Measurements from ENCODE around the gene WDCP. TPM values are rescaled to one million over a fixed set of nuclear protein-coding genes. Genes with fewer than 3 reads are reported as not detected.
"Not testable (repeated sequence)": the region's sequence is repeated elsewhere in the genome, so short reads cannot be mapped to it uniquely, and the experiment has no call there.

Gene WDCP
- total and polyA plus RNA-seq, 10 of the 15 experiments (the other 5 are each of a cell fraction or from before 2014, with no cell fraction given): 5.5 to 21.3 (median 13.2) TPM

DNA sequence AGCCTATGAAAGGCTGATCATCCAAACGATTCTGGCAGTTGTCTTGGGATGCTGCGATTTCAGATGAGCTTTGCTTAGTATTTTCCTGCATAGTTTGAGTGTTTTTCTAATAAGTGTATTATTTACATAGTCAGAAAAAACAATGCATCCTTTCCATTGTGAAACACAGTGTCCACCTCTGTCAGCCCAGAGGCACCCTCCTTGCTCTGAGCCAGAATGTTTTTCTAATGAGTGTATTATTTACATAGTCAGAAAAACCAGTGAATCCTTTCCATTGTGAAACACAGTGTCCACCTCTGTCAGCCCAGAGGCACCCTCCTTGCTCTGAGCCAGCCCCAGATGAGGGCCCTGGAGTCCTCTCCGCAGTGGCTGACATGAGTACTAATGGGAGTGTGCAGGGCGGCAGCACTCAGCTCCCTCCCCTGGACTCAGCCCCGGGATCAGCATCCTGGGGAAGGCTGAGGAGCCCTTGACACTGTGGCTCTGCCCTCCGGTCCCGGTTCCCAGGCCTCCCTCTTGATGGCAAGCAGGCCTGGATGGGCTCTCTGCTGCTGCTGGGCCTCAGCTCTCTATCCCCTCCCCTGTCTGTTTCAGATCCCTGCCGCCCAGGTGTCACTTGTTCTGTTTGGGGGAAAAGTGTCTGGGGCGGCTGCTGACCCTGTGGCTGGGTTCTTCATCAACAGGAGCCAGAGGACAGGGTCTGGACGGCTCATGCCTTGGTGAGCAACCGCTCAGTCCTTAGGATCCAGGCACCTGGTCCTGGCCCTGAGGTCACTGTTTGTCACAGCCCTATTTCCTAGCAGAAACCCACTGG lies 31.4 kb downstream of the WDCP start:
- ATAC-seq (no peak; the same call in none of the 3 replicates), DNase-seq (ENCODE audit: low read depth, low spot score) (no peak), FAIRE-seq (no peak)
- Histone ChIP-seq H3K4me1 (ENCODE audit: control insufficient read depth, insufficient read depth, low read length) (no peaks in the 10 kb centered on the region), H3K4me2 (ENCODE audit: control insufficient read depth, insufficient read depth) (no peak overlapping the region), H3K36me3 (ENCODE audit: control insufficient read depth in 2 of 2, insufficient read depth in 2 of 2, low read length in 1 of 2) (no peaks in the 10 kb centered on the region), H3K27me3 (replicated peaks in 1 of 2; ENCODE audit: control insufficient read depth in 2 of 2, insufficient read depth in 2 of 2, low read length in 1 of 2) (peaks cover 0 to 8% of the 10 kb centered on the region in 2 experiments; a peak in 3 of 4 replicates), H3K79me2 (ENCODE audit: control insufficient read depth, insufficient read depth, low read length) (no peaks in the 10 kb centered on the region), H3K9ac (ENCODE audit: control insufficient read depth, insufficient read depth, low read length) (no peak overlapping the region), H3K4me3 (no peak overlapping the region), H3K27ac (ENCODE audit: control insufficient read depth, insufficient read depth) (no peak overlapping the region), H3K9me3 (replicated peaks; ENCODE audit: control insufficient read depth, insufficient read depth, low read length) (no peaks in the 10 kb centered on the region), H4K20me1 (ENCODE audit: control insufficient read depth, insufficient read depth) (no peaks in the 10 kb centered on the region), H2AFZ (ENCODE audit: control insufficient read depth, low read depth, low read length) (no peak overlapping the region)
- BruUV-seq (replicated peaks): no TSS peak
- in situ Hi-C loops (cut with MboI): no loop called here
- ChIA-PET CTCF (interaction anchor here (0.6 kb wide), 1 partner anchor 17 kb away, joined by 3 read pairs; no protein-coding TSS in a partner anchor), RAD21 (ENCODE audit: unreplicated experiment) (no interaction called here), SMC1A (ENCODE audit: uncharacterized antibody, unreplicated experiment) (interaction anchor here (1.1 kb wide), 1 partner anchor 47 kb away, joined by 3 read pairs; no protein-coding TSS in a partner anchor), POLR2A (no interaction called here)
- TF ChIP-seq BHLHE40 (IDR thresholded peaks at IDR 0.05; ENCODE audit: borderline replicate concordance in 1 of 2, low read depth in 2 of 2, low read length in 1 of 2) (no peak), LARP7 (IDR thresholded peaks at IDR 0.05) (no peak), EP300 (IDR thresholded peaks at IDR 0.05; ENCODE audit: borderline replicate concordance in 1 of 2, control insufficient read depth in 1 of 2, low read depth in 2 of 2, low read length in 2 of 2) (no peak), ZNF24 (IDR thresholded peaks at IDR 0.05) (no peak), ZNF217 (IDR thresholded peaks at IDR 0.05) (no peak), IKZF2 (IDR thresholded peaks at IDR 0.05) (no peak), ZNF274 (IDR thresholded peaks at IDR 0.05; ENCODE audit: insufficient read depth, insufficient read length) (no peak)
- intact Hi-C loops (cut with micrococcal nuclease; ENCODE audit: unreplicated experiment): no loop called here
- 71% methylated on average over 11 of the region's 11 CpGs for WGBS (ENCODE audit: insufficient coverage, insufficient replicate concordance, low lambda C conversion rate, missing lambda C conversion rate)

- intact Hi-C loops (cut with micrococcal nuclease; ENCODE audit: unreplicated experiment); H2AFZ ChIP-seq (ENCODE audit: control insufficient read depth, low read depth, low read length); H4K20me1 ChIP-seq (ENCODE audit: control insufficient read depth, insufficient read depth); H3K36me3 ChIP-seq (ENCODE audit: control insufficient read depth in 2 of 2, insufficient read depth in 2 of 2, low read length in 1 of 2); H3K4me3 ChIP-seq; DNase-seq (ENCODE audit: low read depth, low spot score); H3K4me1 ChIP-seq (ENCODE audit: control insufficient read depth, insufficient read depth, low read length); H3K79me2 ChIP-seq (ENCODE audit: control insufficient read depth, insufficient read depth, low read length); ATAC-seq; FAIRE-seq; H3K27ac ChIP-seq (ENCODE audit: control insufficient read depth, insufficient read depth); in situ Hi-C loops (cut with MboI); BruUV-seq (replicated peaks); H3K4me2 ChIP-seq (ENCODE audit: control insufficient read depth, insufficient read depth); H3K9me3 ChIP-seq (replicated peaks; ENCODE audit: control insufficient read depth, insufficient read depth, low read length); H3K9ac ChIP-seq (ENCODE audit: control insufficient read depth, insufficient read depth, low read length): not testable (repeated sequence)
- H3K27me3 ChIP-seq (replicated peaks in 1 of 2; ENCODE audit: control insufficient read depth in 2 of 2, insufficient read depth in 2 of 2, low read length in 1 of 2): peaks cover 2 to 14% of the 10 kb centered on the region in 2 experiments
- RAD21 ChIA-PET (ENCODE audit: unreplicated experiment): interaction anchor here (1.3 kb wide), 1 partner anchor 69 kb away, joined by 3 read pairs; the partner anchor contains the start of gene TP53I3
- 47% methylated on average over 6 of the region's 6 CpGs for WGBS (ENCODE audit: insufficient coverage, insufficient replicate concordance, low lambda C conversion rate, missing lambda C conversion rate)
- POLR2A ChIA-PET: interaction anchor here (0.6 kb wide), 1 partner anchor 93 kb away, joined by 3 read pairs; no protein-coding TSS in a partner anchor
- SMC1A ChIA-PET (ENCODE audit: uncharacterized antibody, unreplicated experiment): interaction anchor here (1.1 kb wide), 1 partner anchor 48 kb away, joined by 3 read pairs; no protein-coding TSS in a partner anchor
- CTCF ChIA-PET: interaction anchor here (0.6 kb wide), 1 partner anchor 18 kb away, joined by 3 read pairs; no protein-coding TSS in a partner anchor
Measured at GRCh38 chr2:24014902-24015301, 32.3 kb downstream of the WDCP start.

Data from GM12878 (cell line).